Retinal pigment epithelial cell (primary cell): ENCODE data around the gene PROM1.

ENCODE experiments used
- DNase-seq: peaks from one replicate; pipeline ENCODE4 v3.0.0-alpha.2; 2010; ENCODE audit warnings: low read depth
- H3K4me3 ChIP-seq: 2 replicates; pipeline ENCODE4 v1.5.1; 2011; ENCODE audit warnings: mild to moderate bottlenecking, low read length, control low read depth, moderate library complexity
- TF ChIP-seq, protein P1 (sequence below): conservative IDR thresholded peaks from 2 replicates; pipeline ENCODE4 v1.5.1; 2011; ENCODE audit warnings: low read depth, low read length, control low read depth, inconsistent platforms

PROM1 gene

DNA sequence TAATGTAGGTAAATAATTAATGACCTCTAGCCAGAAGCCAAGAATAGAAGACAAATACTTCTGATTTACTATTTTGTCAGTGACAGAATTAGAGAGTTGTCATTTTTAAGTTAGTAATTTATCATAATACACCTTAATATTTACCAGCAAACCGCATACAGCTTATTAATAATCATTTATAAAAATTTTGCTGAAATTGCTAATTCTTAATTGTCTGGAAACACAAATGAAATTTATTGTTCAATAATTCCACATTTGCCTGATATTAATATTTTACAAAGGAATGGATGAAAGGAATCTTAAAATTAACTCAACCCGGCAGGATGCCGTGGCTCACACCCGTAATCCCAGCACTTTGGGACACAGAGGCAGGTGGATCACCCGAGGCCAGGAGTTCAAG, 44.7 kb downstream of the PROM1 start:
- TF ChIP-seq, protein P1, sequence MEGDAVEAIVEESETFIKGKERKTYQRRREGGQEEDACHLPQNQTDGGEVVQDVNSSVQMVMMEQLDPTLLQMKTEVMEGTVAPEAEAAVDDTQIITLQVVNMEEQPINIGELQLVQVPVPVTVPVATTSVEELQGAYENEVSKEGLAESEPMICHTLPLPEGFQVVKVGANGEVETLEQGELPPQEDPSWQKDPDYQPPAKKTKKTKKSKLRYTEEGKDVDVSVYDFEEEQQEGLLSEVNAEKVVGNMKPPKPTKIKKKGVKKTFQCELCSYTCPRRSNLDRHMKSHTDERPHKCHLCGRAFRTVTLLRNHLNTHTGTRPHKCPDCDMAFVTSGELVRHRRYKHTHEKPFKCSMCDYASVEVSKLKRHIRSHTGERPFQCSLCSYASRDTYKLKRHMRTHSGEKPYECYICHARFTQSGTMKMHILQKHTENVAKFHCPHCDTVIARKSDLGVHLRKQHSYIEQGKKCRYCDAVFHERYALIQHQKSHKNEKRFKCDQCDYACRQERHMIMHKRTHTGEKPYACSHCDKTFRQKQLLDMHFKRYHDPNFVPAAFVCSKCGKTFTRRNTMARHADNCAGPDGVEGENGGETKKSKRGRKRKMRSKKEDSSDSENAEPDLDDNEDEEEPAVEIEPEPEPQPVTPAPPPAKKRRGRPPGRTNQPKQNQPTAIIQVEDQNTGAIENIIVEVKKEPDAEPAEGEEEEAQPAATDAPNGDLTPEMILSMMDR = no peak
- DNase-seq = no peak

DNA sequence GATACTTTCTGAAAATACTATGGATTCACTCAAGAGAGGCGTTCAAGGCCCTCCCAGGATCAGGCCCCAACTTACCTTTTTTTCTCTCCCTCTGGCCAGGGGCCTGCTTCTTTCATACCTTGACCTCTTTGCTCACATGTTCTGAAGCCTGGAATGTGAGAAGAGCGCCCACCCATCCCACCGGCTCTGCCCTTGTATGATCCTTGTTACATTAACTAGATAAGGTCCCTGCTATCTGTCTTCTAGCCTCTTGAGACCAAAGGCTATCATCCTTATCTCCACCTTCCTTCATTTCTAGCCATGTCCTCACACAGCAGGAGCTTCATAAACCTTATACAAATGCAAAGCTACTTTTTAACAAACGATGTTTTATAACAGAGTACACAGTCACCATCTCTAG, 45.9 kb downstream of the PROM1 start:
- no peak for DNase-seq
- TF ChIP-seq, protein P1 = no peak

More for the DNA sequence above, 44.7 kb downstream of the PROM1 start:
- no peak overlapping the region for H3K4me3 ChIP-seq

DNA sequence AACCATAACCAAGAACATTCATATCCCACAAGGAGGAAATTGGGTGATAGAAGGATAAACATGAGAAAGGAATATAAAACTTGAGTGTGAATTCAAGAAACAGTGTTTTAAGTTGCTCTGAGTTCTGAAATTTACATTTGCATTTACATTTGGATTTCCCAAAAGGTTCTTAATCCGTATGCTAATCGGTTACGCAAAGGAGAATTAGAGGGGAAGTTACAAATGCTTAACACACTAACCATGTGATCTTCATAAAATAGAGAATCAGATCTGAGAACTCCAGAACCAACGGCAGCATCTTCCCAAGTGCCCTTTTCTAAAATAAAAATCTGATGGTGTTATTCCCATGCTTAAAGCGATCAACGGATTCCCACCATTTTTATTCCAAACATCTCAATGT, 48.0 kb downstream of the PROM1 start:
- no peak overlapping the region for H3K4me3 ChIP-seq
- TF ChIP-seq, protein P1 = no peak
- no peak for DNase-seq

More for the DNA sequence above, 45.9 kb downstream of the PROM1 start:
- no peak overlapping the region for H3K4me3 ChIP-seq

DNA sequence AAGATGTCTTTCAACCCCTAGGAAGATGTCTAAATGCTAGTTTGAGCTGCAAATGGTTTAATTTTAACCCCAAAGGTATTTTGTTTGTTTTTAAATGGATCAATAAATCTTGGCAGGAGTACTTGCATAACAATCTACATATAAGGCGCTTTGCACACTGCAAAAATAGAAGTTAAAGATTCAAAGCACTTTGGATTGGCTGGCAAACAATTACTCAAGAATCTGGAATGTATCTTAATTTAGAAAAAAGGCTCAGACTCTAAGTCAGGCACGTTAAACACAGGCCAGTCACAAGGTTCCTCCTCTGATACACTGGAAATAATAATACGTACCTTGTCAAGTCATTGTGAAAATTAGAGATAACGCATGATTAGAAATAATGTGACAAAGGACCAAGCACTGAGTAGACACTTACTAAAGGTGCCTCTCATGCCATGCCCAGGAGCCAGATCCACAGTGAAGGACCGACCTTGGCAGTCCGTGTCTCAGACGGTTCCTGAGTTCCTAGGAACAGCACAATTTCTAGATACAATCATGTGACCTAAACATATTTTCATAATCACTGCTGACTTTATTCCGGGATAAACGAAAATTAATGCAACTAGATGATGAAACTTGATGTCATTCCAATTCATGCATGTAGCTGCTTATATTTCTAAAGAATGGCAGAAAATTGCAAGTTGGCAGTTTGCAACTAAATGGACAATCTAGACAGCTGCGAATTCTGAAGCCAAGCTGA, 49.6 kb downstream of the PROM1 start:
- H3K4me3 ChIP-seq = no peak overlapping the region
- DNase-seq = peak; percentile 79
- TF ChIP-seq, protein P1 = no peak

DNA sequence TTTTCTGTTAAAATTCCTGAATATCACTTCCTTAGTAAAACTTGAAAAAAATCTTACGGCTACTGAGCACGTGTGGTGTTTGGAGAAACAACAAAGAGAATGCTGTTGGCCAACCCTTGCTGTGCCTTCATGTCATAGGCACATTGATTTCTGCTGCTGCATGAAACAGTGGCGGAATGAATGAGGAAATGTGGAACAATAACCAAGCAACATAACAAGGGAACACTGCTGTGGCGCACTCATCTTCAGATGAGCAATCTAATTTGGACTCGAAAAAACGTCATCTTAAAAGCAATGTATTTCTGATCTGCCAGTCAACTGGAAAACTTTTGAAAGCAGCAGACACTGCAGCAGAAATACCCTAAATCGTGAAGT, 51.4 kb downstream of the PROM1 start:
- TF ChIP-seq, protein P1 = no peak
- no peak for DNase-seq
- H3K4me3 ChIP-seq = no peak overlapping the region

DNA sequence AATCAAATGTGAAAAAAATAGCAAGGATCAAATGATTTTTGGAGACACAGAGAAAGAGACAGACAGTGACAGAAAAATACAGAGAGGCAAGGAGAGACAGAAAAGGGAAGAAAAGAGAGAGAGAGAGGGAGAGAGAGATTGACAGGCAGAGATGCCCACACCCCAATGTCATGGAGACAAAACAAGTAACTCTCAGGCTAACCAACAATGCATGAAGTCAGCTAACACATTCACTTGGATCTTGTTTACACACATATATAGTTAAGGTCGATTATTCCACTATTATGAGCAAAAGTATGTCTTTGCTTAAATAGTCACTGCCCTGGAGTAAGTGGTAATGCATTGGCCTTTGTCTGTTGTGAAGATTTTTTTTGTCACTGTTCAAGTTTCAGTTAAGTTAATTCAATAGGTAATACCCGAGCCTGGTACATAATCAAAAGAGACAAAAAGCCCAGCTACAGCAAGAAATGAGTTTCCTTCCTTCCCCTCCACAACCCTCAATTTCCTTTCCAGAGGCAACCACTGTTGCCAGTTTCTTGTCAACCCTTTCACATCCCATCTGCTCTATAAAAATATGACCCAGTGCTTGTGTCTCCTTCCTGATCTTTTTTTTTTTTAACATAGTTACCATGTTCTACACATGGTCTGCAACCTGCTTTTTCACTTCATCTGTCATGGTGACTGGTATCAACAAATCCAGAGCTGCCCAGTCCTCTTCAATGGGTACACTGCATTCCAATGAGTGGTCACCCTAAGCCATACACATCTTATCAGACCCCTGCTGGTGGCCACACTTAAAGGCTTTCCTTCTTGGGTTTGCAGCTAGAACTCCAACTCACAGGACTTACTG, 52.1 kb downstream of the PROM1 start:
- H3K4me3 ChIP-seq = no peak overlapping the region
- TF ChIP-seq, protein P1 = no peak
- no peak for DNase-seq

DNA sequence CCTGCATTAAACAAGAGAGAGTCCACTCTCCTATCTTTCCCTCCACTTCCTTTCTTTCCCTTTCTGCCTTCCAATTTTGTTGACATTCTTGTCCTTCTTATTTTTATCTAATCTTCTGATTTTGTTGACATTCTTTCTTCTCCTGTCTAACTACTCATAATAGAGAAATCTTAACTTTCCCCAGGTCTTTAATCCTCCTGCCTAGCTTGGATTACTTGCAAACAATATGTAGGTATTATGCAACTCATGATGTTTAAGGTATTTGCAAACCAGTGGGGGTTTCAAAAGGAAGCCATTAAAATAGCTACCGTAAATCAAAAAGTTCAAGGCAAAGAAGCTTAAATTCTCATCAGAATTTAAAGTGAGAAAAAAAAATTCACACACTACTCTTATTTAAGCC, 53.9 kb downstream of the PROM1 start:
- no peak overlapping the region for H3K4me3 ChIP-seq
- TF ChIP-seq, protein P1 = no peak
- no peak for DNase-seq
